Endometrial microvascular endothelial cells (primary cell): Measurements from ENCODE around the gene RHO. TPM values are rescaled to one million over a fixed set of nuclear protein-coding genes. Genes with fewer than 3 reads are reported as not detected.

ENCODE experiments used
- in situ Hi-C: cut with HindIII; loops from 2 replicates; pipeline ENCODE4 v1.10.0; 2017; ENCODE audit warnings: low sequenced_read_pairs, low pct_unique_long_range_greater_than_20kb; ENCODE audit errors: inconsistent ontology term
- total RNA-seq: library from RNA; depleted of rRNA; stranded (reverse); fragments of >200 nt; gene quantifications from one replicate; pipeline ENCODE4 v1.2.3, GENCODE V29; 2015; ENCODE audit errors: inconsistent ontology term

Gene RHO
- total RNA-seq, 1 donor from 2014 or later: not detected

GRCh38 chr3:129555616-129556357 lies 27.3 kb downstream of the RHO start:
- in situ Hi-C loops: no loop called here

GRCh38 chr3:129556358-129556695 lies 27.9 kb downstream of the RHO start:
- in situ Hi-C loops: no loop called here

GRCh38 chr3:129556890-129557547 lies 28.6 kb downstream of the RHO start:
- in situ Hi-C loops: no loop called here

GRCh38 chr3:129557548-129557894 lies 29.1 kb downstream of the RHO start:
- in situ Hi-C loops: no loop called here

- in situ Hi-C loops: no loop called here
Measured at GRCh38 chr3:129558081-129558771, 29.8 kb downstream of the RHO start.

- in situ Hi-C loops: no loop called here
Measured at GRCh38 chr3:129558772-129559564, 30.5 kb downstream of the RHO start.

GRCh38 chr3:129559565-129560079 lies 31.2 kb downstream of the RHO start:
- in situ Hi-C loops: no loop called here

GRCh38 chr3:129560269-129560787 lies 31.9 kb downstream of the RHO start:
- in situ Hi-C loops: no loop called here

GRCh38 chr3:129560911-129561594 lies 32.6 kb downstream of the RHO start:
- in situ Hi-C loops: no loop called here

- in situ Hi-C loops: no loop called here
Measured at GRCh38 chr3:129561619-129562248, 33.3 kb downstream of the RHO start.

- in situ Hi-C loops: no loop called here
Measured at GRCh38 chr3:129562803-129563202, 34.4 kb downstream of the RHO start.

- in situ Hi-C loops: no loop called here
Measured at GRCh38 chr3:129563332-129563731, 34.9 kb downstream of the RHO start.

GRCh38 chr3:129563850-129564535 lies 35.6 kb downstream of the RHO start:
- in situ Hi-C loops: no loop called here

- in situ Hi-C loops: no loop called here
Measured at GRCh38 chr3:129564981-129565644, 36.7 kb downstream of the RHO start.

- in situ Hi-C loops: no loop called here
Measured at GRCh38 chr3:129565902-129566301, 37.5 kb downstream of the RHO start.

- in situ Hi-C loops: no loop called here
Measured at GRCh38 chr3:129567176-129567705, 38.8 kb downstream of the RHO start.

- in situ Hi-C loops: no loop called here
Measured at GRCh38 chr3:129567939-129568338, 39.5 kb downstream of the RHO start.
